Natural killer cell (primary cell): ENCODE results near the gene FAF1. TPM values are rescaled to one million over a fixed set of nuclear protein-coding genes. Genes with fewer than 3 reads are reported as not detected.

Experiments
- ATAC-seq, 3 donors: fragments of 150-1000 bp in 2 of 3; fragments of 200-7000 bp in 1 of 3; cut with Tn5 transposase; 1 replicate in 1 of 3; 2 replicates in 2 of 3; pipeline ENCODE4 v1.10.0; 2021; ENCODE audit warnings: mild to moderate bottlenecking in 2 of 3, moderate library complexity in 2 of 3
- DNase-seq, 2 donors: peaks; one replicate each; pipeline versions ENCODE4 v3.0.0 to v3.0.0-alpha.2; 2013 to 2021; ENCODE audit warnings: mixed read lengths in 1 of 2
- H3K27ac ChIP-seq: one replicate; pipeline ENCODE4 v1.5.1; 2013; ENCODE audit warnings: mild to moderate bottlenecking, low read length
- H3K27me3 ChIP-seq: one replicate; pipeline ENCODE4 v1.6.1; 2013; ENCODE audit warnings: low read length; ENCODE audit not compliant: control insufficient read depth, insufficient read depth
- H3K36me3 ChIP-seq: one replicate; pipeline ENCODE4 v1.6.1; 2013; ENCODE audit warnings: low read length; ENCODE audit not compliant: control insufficient read depth, insufficient read depth
- H3K4me1 ChIP-seq: one replicate; pipeline ENCODE4 v1.6.1; 2013; ENCODE audit warnings: low read length; ENCODE audit not compliant: control insufficient read depth, insufficient read depth
- H3K4me3 ChIP-seq: one replicate; pipeline ENCODE4 v1.5.1; 2013; ENCODE audit warnings: low read length
- H3K9me3 ChIP-seq: one replicate; pipeline ENCODE4 v1.6.1; 2013; ENCODE audit warnings: low read length; ENCODE audit not compliant: control insufficient read depth, insufficient read depth
- H3K27ac Mint-ChIP-seq, 2 donors: one replicate each; pipeline ENCODE4 v1.8.0; 2022; ENCODE audit warnings: mild to moderate bottlenecking in 2 of 2, mixed read lengths in 2 of 2, moderate library complexity in 1 of 2
- H3K27me3 Mint-ChIP-seq, 2 donors: one replicate each; pipeline ENCODE4 v1.8.0; 2022; ENCODE audit warnings: low read depth in 2 of 2, mixed read lengths in 2 of 2
- H3K36me3 Mint-ChIP-seq: one replicate; pipeline ENCODE4 v1.8.0; 2022; ENCODE audit warnings: mixed read lengths
- H3K4me1 Mint-ChIP-seq, 2 donors: one replicate each; pipeline ENCODE4 v1.8.0; 2022; ENCODE audit warnings: mixed read lengths in 2 of 2
- H3K4me3 Mint-ChIP-seq: one replicate; pipeline ENCODE4 v1.8.0; 2022; ENCODE audit warnings: mild to moderate bottlenecking, moderate library complexity, mixed read lengths
- H3K9me3 Mint-ChIP-seq, 2 donors: one replicate each; pipeline ENCODE4 v1.8.0; 2022; ENCODE audit warnings: mixed read lengths in 2 of 2
- CTCF ChIP-seq: fragments of 200-600 bp; IDR thresholded peaks from one replicate; pipeline ENCODE4 v1.8.0; 2022; ENCODE audit warnings: antibody characterized with exemption
- WGBS: methylation state at CpG from one replicate; pipeline ENCODE4 v1.1.7; 2013; ENCODE audit warnings: missing lambda C conversion rate; ENCODE audit not compliant: insufficient coverage; 5-methylcytosine and 5-hydroxymethylcytosine counted together
- intact Hi-C: fragments of 100-400 bp; cut with micrococcal nuclease; formaldehyde crosslinking; loops from one replicate; pipeline ENCODE4 v1.14.2; 2022
- total RNA-seq, 4 donors: library from RNA; stranded (reverse); fragments of 120-200 nt in 1 of 4; gene quantifications; one replicate each; pipeline versions ENCODE4 v1.2.3 to v1.2.4, GENCODE V29; 2013 to 2022

Gene FAF1
- total RNA-seq, 3 donors from 2014 or later (not counting 1 experiment from before 2014, with no cell fraction given), result 56.8 to 59.7 (median 57.2) TPM

GRCh38 chr1:50452700-50453099 is 507.4 kb downstream of the FAF1 start:
- intact Hi-C loops, result no loop called here
- no peak for TF ChIP-seq CTCF
- Histone ChIP-seq H3K9me3 (no peaks in the 10 kb centered on the region), H3K27me3 (no peaks in the 10 kb centered on the region), H3K4me3 (no peak overlapping the region), H3K27ac (no peak overlapping the region), H3K36me3 (no peaks in the 10 kb centered on the region), H3K4me1 (peaks cover 13% of the 10 kb centered on the region)
- Mint-ChIP-seq H3K36me3 (no peaks in the 10 kb centered on the region), H3K27me3 (no peaks in the 10 kb centered on the region), H3K4me3 (no peak overlapping the region), H3K4me1 (peaks cover 37 to 42% of the 10 kb centered on the region in 2 donors), H3K9me3 (no peaks in the 10 kb centered on the region), H3K27ac (peak overlapping the region; percentile 39 to 71)
- peak; percentile 69 to 79 (median 70) for ATAC-seq
- DNase-seq, result no peak
- WGBS, result 100% methylated on average over 1 of the region's 1 CpG

DNA sequence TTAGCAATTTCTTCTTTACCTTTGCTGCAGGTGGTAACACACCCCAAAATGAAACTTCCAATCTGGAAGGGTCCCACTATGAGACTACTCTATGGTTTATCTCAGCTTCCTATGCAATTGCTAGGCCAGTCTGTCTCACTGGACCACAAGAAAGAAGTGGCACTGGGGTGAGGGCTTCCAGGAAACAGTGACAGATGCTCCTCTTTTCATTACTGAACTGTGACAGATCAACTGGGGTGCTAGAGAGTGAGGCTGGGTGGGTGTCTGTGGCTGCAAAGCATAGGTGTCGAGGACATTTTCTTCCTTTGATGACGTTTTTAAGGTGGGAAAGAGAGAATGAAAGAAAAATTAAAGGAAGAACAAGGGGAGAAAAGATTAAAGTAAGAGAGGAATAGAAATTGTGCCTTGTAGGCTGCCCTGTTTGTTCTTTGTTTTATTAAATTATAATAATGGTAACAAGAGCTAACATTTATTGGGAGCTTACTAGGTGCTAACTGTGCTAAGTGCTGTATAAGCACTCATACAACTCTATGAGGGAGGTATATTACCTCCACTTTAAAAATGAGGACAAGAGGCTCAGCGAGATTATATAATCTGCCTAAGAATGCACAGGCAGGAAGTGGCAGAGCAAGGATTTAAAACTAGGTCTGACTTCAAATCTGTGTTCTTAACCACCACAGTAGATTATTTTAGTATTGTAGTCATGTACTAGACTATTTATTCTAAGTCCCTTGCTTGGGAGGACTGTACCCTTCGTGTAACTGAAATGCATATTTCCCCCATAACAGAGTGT is 509.0 kb downstream of the FAF1 start:
- Histone ChIP-seq H3K27ac (peak overlapping the region; percentile 39), H3K36me3 (no peaks in the 10 kb centered on the region), H3K4me3 (no peak overlapping the region), H3K4me1 (peaks cover 13% of the 10 kb centered on the region), H3K9me3 (no peaks in the 10 kb centered on the region), H3K27me3 (no peaks in the 10 kb centered on the region)
- ATAC-seq (peak; percentile 72 to 77 (median 74)), DNase-seq (peak in 1 of 2 donors; percentile 13)
- TF ChIP-seq CTCF, result no peak
- peaks cover 37 to 42% of the 10 kb centered on the region in 2 donors for H3K4me1 Mint-ChIP-seq
- WGBS, result 23% methylated on average over 3 of the region's 4 CpGs
- H3K4me3 Mint-ChIP-seq, result peak overlapping the region; percentile 21
- H3K36me3 Mint-ChIP-seq, result no peaks in the 10 kb centered on the region
- H3K9me3 Mint-ChIP-seq, result no peaks in the 10 kb centered on the region
- H3K27ac Mint-ChIP-seq, result peak overlapping the region; percentile 33 to 71
- H3K27me3 Mint-ChIP-seq, result no peaks in the 10 kb centered on the region
- intact Hi-C loops, result no loop called here

- Mint-ChIP-seq H3K4me3 (no peak overlapping the region), H3K4me1 (peaks cover 25 to 28% of the 10 kb centered on the region in 2 donors), H3K9me3 (no peaks in the 10 kb centered on the region), H3K36me3 (no peaks in the 10 kb centered on the region), H3K27me3 (no peaks in the 10 kb centered on the region), H3K27ac (no peak overlapping the region)
- Histone ChIP-seq H3K4me3 (no peak overlapping the region), H3K27me3 (no peaks in the 10 kb centered on the region), H3K27ac (no peak overlapping the region), H3K36me3 (no peaks in the 10 kb centered on the region), H3K4me1 (peaks cover 10% of the 10 kb centered on the region), H3K9me3 (no peaks in the 10 kb centered on the region)
- intact Hi-C loops, result no loop called here
- TF ChIP-seq CTCF, result no peak
- no CpG with 5 or more reads among the region's 1 CpG for WGBS
- DNase-seq (no peak), ATAC-seq (no peak)
Observed at GRCh38 chr1:50447961-50448360, 512.1 kb downstream of the FAF1 start.
